Measurements from ENCODE around the gene PAK1. TPM values are rescaled to one million over a fixed set of nuclear protein-coding genes. Genes with fewer than 3 reads are reported as not detected.
"Not testable (repeated sequence)": the region's sequence is repeated elsewhere in the genome, so short reads cannot be mapped to it uniquely, and the experiment has no call there.

PAK1 gene
- polyA plus RNA-seq, 1 donor (not counting 4 experiments of a cell fraction or from before 2014, with no cell fraction given), result 78.2 TPM

DNA sequence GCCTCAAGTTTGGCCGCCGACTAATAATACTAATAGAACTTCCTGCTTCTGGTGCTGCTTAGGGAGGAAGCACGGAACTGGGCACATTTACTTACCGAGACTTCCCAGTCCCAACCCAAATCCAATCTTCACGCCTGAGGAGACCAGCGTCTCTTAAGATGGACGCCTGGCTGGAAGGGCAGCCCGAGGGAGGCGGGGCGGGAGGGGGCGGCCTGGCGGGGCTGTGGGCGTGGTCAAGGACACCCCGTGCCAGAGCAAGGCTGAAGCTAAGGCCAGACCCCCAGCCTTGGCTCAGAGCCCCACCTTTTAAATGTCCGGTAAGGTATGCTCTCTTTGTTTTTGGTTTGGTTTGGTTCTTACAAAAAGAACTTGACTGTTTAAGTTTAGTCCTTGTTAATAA, 172.4 kb downstream of the PAK1 start, which contains the start of gene GDPD4:
TSS of gene GDPD4 (minus strand) at position 177 of the 400 bp plus-strand sequence. CDS start 16,549 bp downstream, outside the sequence.
- DNase-seq (ENCODE audit: low read depth, low spot score) (no peak), FAIRE-seq (no peak)
- Histone ChIP-seq H3K9me1 (ENCODE audit: control insufficient read depth, extremely low read depth, insufficient read depth, low read length) (no peaks in the 10 kb centered on the region), H3K27ac (ENCODE audit: control insufficient read depth, insufficient read depth, low read length) (peak within 1 kb of the TSS; percentile 95), H3K4me3 (ENCODE audit: control insufficient read depth in 2 of 3, extremely low read depth in 1 of 3, insufficient read depth in 2 of 3, low read depth in 1 of 3, low read length in 3 of 3) (no peak within 1 kb of the TSS), H2AFZ (ENCODE audit: control insufficient read depth, low read length) (no peak within 1 kb of the TSS), H3K4me2 (ENCODE audit: control insufficient read depth, extremely low read depth, insufficient read depth, low read depth, low read length) (no peak within 1 kb of the TSS), H3K36me3 (ENCODE audit: control insufficient read depth in 2 of 2, extremely low read depth in 1 of 2, insufficient read depth in 2 of 2, low read length in 2 of 2) (no peaks in the 10 kb centered on the region), H3K79me2 (ENCODE audit: control insufficient read depth, insufficient read depth, low read length) (no peaks in the 10 kb centered on the region), H3K27me3 (ENCODE audit: control insufficient read depth, extremely low read depth, insufficient read depth, low read length) (no peaks in the 10 kb centered on the region), H4K20me1 (ENCODE audit: control insufficient read depth, extremely low read depth, insufficient read depth, low read length) (no peaks in the 10 kb centered on the region), H3K4me1 (ENCODE audit: control insufficient read depth, extremely low read depth, insufficient read depth, low read length) (peaks cover 12% of the 10 kb centered on the region), H3K9me3 (ENCODE audit: control insufficient read depth, low read depth, low read length) (no peaks in the 10 kb centered on the region), H3K9ac (ENCODE audit: control insufficient read depth, extremely low read depth, insufficient read depth, low read length) (no peak within 1 kb of the TSS)
- TF ChIP-seq EZH2 (IDR thresholded peaks at IDR 0.05; ENCODE audit: low read length) (no peak), CTCF (optimal IDR thresholded peaks at IDR 0.05 in 1 of 3, IDR thresholded peaks at IDR 0.05 in 1 of 3, conservative IDR thresholded peaks at IDR 0.05 in 1 of 3; ENCODE audit: extremely low read depth in 1 of 3, insufficient read depth in 2 of 3, low read length in 3 of 3) (no peak)
- dilution Hi-C loops (cut with MboI; ENCODE audit: extremely low pct_ligation_motif_present, low sequenced_read_pairs), result no loop called here

- Histone ChIP-seq H4K20me1 (ENCODE audit: control insufficient read depth, extremely low read depth, insufficient read depth, low read length) (no peaks in the 10 kb centered on the region), H3K27ac (ENCODE audit: control insufficient read depth, insufficient read depth, low read length) (peak overlapping the region; percentile 95), H2AFZ (ENCODE audit: control insufficient read depth, low read length) (no peak overlapping the region), H3K79me2 (ENCODE audit: control insufficient read depth, insufficient read depth, low read length) (no peaks in the 10 kb centered on the region), H3K36me3 (ENCODE audit: control insufficient read depth in 2 of 2, extremely low read depth in 1 of 2, insufficient read depth in 2 of 2, low read length in 2 of 2) (no peaks in the 10 kb centered on the region), H3K9ac (ENCODE audit: control insufficient read depth, extremely low read depth, insufficient read depth, low read length) (no peak overlapping the region), H3K27me3 (ENCODE audit: control insufficient read depth, extremely low read depth, insufficient read depth, low read length) (no peaks in the 10 kb centered on the region), H3K4me2 (ENCODE audit: control insufficient read depth, extremely low read depth, insufficient read depth, low read depth, low read length) (no peak overlapping the region), H3K9me1 (ENCODE audit: control insufficient read depth, extremely low read depth, insufficient read depth, low read length) (no peaks in the 10 kb centered on the region), H3K4me3 (ENCODE audit: control insufficient read depth in 2 of 3, extremely low read depth in 1 of 3, insufficient read depth in 2 of 3, low read depth in 1 of 3, low read length in 3 of 3) (no peak overlapping the region), H3K9me3 (ENCODE audit: control insufficient read depth, low read depth, low read length) (no peaks in the 10 kb centered on the region), H3K4me1 (ENCODE audit: control insufficient read depth, extremely low read depth, insufficient read depth, low read length) (peaks cover 12% of the 10 kb centered on the region)
- dilution Hi-C loops (cut with MboI; ENCODE audit: extremely low pct_ligation_motif_present, low sequenced_read_pairs), result no loop called here
- TF ChIP-seq EZH2 (IDR thresholded peaks at IDR 0.05; ENCODE audit: low read length) (no peak), CTCF (optimal IDR thresholded peaks at IDR 0.05 in 1 of 3, IDR thresholded peaks at IDR 0.05 in 1 of 3, conservative IDR thresholded peaks at IDR 0.05 in 1 of 3; ENCODE audit: extremely low read depth in 1 of 3, insufficient read depth in 2 of 3, low read length in 3 of 3) (no peak)
- FAIRE-seq (no peak), DNase-seq (ENCODE audit: low read depth, low spot score) (no peak)
These were observed 173.2 kb downstream of the PAK1 start for GRCh38 chr11:77300695-77301094.

- peaks cover 12% of the 10 kb centered on the region for H3K4me1 ChIP-seq (ENCODE audit: control insufficient read depth, extremely low read depth, insufficient read depth, low read length)
- H3K27me3 ChIP-seq (ENCODE audit: control insufficient read depth, extremely low read depth, insufficient read depth, low read length); H4K20me1 ChIP-seq (ENCODE audit: control insufficient read depth, extremely low read depth, insufficient read depth, low read length); H3K4me3 ChIP-seq (ENCODE audit: control insufficient read depth in 2 of 3, extremely low read depth in 1 of 3, insufficient read depth in 2 of 3, low read depth in 1 of 3, low read length in 3 of 3); H2AFZ ChIP-seq (ENCODE audit: control insufficient read depth, low read length); dilution Hi-C loops (cut with MboI; ENCODE audit: extremely low pct_ligation_motif_present, low sequenced_read_pairs); H3K9me1 ChIP-seq (ENCODE audit: control insufficient read depth, extremely low read depth, insufficient read depth, low read length); H3K9me3 ChIP-seq (ENCODE audit: control insufficient read depth, low read depth, low read length); H3K9ac ChIP-seq (ENCODE audit: control insufficient read depth, extremely low read depth, insufficient read depth, low read length); H3K79me2 ChIP-seq (ENCODE audit: control insufficient read depth, insufficient read depth, low read length); H3K36me3 ChIP-seq (ENCODE audit: control insufficient read depth in 2 of 2, extremely low read depth in 1 of 2, insufficient read depth in 2 of 2, low read length in 2 of 2): not testable (repeated sequence)
- DNase-seq (ENCODE audit: low read depth, low spot score), result peak; percentile 78
- peak overlapping the region; percentile 95 for H3K27ac ChIP-seq (ENCODE audit: control insufficient read depth, insufficient read depth, low read length)
- H3K4me2 ChIP-seq (ENCODE audit: control insufficient read depth, extremely low read depth, insufficient read depth, low read depth, low read length), result peak overlapping the region; percentile 56
- peak; percentile 81 for FAIRE-seq
These were observed 173.9 kb downstream of the PAK1 start for GRCh38 chr11:77300028-77300427.
